ENCODE results near the gene LARP4B. TPM values are rescaled to one million over a fixed set of nuclear protein-coding genes. Genes with fewer than 3 reads are reported as not detected.

LARP4B gene
- total RNA-seq, 1 experiment from 2014 or later: 122 TPM

DNA sequence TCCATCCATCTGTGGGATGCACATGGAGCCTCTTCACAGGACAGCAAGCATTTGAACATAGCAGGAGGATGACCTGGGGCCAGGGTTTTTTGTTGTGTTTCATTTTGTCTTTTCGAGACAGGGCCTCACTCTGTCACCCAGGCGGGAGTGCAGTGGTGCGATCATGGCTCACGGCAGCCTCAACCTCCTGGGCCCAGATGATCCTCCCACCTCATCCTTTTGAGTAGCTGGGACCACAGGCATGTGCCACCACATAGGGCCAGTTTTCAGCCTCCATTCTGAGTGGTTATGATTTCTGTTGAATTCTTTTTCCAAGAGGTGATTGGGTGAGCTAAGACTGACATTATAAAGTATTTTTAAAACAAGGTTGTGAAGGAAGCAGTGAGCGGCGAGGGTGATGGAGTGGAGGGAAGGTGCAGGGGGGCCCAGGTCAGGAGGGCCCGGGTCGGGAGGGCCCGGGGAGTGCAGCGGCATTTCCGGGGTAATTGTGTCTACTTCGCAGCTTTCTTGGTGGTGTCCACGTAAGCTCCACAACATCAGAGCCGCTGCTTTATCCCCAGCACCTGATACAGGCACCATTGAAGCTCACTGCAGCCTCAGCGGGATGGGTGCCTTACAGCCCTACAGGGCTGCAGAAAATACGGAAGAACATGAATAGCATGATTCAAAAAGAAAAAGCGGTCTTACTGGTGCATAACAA is 12.0 kb upstream of the LARP4B start:
- intact Hi-C loops (cut with micrococcal nuclease): no loop called here
- H3K36me3 ChIP-seq (ENCODE audit: control insufficient read depth in 1 of 2, insufficient read depth in 2 of 2, low read length in 2 of 2): no peaks in the 10 kb centered on the region
- H3K9me2 ChIP-seq (ENCODE audit: insufficient read depth): no peaks in the 10 kb centered on the region
- RAD21 ChIA-PET (ENCODE audit: low non-redundant PET in 1 of 2, low total read pairs in 2 of 2, uncharacterized antibody in 2 of 2, unreplicated experiment in 2 of 2): no interaction called here
- no peak overlapping the region for H3K27ac ChIP-seq (ENCODE audit: low read depth, low read length)
- no TSS peak for BruUV-seq (replicated peaks)
- H2AFZ ChIP-seq (ENCODE audit: low read depth, low read length, poor library complexity, severe bottlenecking): no peak overlapping the region
- no peaks in the 10 kb centered on the region for H4K20me1 ChIP-seq (ENCODE audit: insufficient read depth)
- no peaks in the 10 kb centered on the region for H3K27me3 ChIP-seq (ENCODE audit: insufficient read depth, low read length)
- CTCF ChIA-PET: no interaction called here
- ATAC-seq (no peak), DNase-seq (ENCODE audit: low read depth, low spot score) (no peak)
- H3K4me1 ChIP-seq (ENCODE audit: control insufficient read depth in 1 of 2, insufficient read depth in 2 of 2, low read length in 2 of 2): no peaks in the 10 kb centered on the region
- no peaks in the 10 kb centered on the region for H3K79me2 ChIP-seq (ENCODE audit: insufficient read depth, low read length)
- no peak overlapping the region for H3K9ac ChIP-seq (ENCODE audit: low read length)
- POLR2A ChIA-PET: no interaction called here
- H3K9me3 ChIP-seq (ENCODE audit: control insufficient read depth in 1 of 2, insufficient read depth in 1 of 2, low read depth in 1 of 2, low read length in 2 of 2): no peaks in the 10 kb centered on the region
- TF ChIP-seq ELF1 (IDR thresholded peaks at IDR 0.05; ENCODE audit: borderline replicate concordance, low read depth): no peak
- TF ChIP-seq SRF (IDR thresholded peaks at IDR 0.05; ENCODE audit: low read depth): no peak
- no peak for TF ChIP-seq CEBPB (IDR thresholded peaks at IDR 0.05; ENCODE audit: low read depth)
- TF ChIP-seq, protein P1, sequence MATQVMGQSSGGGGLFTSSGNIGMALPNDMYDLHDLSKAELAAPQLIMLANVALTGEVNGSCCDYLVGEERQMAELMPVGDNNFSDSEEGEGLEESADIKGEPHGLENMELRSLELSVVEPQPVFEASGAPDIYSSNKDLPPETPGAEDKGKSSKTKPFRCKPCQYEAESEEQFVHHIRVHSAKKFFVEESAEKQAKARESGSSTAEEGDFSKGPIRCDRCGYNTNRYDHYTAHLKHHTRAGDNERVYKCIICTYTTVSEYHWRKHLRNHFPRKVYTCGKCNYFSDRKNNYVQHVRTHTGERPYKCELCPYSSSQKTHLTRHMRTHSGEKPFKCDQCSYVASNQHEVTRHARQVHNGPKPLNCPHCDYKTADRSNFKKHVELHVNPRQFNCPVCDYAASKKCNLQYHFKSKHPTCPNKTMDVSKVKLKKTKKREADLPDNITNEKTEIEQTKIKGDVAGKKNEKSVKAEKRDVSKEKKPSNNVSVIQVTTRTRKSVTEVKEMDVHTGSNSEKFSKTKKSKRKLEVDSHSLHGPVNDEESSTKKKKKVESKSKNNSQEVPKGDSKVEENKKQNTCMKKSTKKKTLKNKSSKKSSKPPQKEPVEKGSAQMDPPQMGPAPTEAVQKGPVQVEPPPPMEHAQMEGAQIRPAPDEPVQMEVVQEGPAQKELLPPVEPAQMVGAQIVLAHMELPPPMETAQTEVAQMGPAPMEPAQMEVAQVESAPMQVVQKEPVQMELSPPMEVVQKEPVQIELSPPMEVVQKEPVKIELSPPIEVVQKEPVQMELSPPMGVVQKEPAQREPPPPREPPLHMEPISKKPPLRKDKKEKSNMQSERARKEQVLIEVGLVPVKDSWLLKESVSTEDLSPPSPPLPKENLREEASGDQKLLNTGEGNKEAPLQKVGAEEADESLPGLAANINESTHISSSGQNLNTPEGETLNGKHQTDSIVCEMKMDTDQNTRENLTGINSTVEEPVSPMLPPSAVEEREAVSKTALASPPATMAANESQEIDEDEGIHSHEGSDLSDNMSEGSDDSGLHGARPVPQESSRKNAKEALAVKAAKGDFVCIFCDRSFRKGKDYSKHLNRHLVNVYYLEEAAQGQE (IDR thresholded peaks at IDR 0.05; ENCODE audit: low read depth): no peak
- TF ChIP-seq, protein P2, sequence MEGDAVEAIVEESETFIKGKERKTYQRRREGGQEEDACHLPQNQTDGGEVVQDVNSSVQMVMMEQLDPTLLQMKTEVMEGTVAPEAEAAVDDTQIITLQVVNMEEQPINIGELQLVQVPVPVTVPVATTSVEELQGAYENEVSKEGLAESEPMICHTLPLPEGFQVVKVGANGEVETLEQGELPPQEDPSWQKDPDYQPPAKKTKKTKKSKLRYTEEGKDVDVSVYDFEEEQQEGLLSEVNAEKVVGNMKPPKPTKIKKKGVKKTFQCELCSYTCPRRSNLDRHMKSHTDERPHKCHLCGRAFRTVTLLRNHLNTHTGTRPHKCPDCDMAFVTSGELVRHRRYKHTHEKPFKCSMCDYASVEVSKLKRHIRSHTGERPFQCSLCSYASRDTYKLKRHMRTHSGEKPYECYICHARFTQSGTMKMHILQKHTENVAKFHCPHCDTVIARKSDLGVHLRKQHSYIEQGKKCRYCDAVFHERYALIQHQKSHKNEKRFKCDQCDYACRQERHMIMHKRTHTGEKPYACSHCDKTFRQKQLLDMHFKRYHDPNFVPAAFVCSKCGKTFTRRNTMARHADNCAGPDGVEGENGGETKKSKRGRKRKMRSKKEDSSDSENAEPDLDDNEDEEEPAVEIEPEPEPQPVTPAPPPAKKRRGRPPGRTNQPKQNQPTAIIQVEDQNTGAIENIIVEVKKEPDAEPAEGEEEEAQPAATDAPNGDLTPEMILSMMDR (IDR thresholded peaks at IDR 0.05 in 2 of 3, conservative IDR thresholded peaks at IDR 0.05 in 1 of 3; ENCODE audit: borderline replicate concordance in 1 of 3, insufficient read depth in 1 of 3, low read depth in 2 of 3, low read length in 2 of 3): no peak
- TF ChIP-seq CBX3 (IDR thresholded peaks at IDR 0.05; ENCODE audit: low read depth): no peak
- TF ChIP-seq, protein P3, sequence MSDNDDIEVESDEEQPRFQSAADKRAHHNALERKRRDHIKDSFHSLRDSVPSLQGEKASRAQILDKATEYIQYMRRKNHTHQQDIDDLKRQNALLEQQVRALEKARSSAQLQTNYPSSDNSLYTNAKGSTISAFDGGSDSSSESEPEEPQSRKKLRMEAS (IDR thresholded peaks at IDR 0.05): no peak
- TF ChIP-seq FOSL1 (IDR thresholded peaks at IDR 0.05; ENCODE audit: low read depth): no peak
- H3K4me2 ChIP-seq (ENCODE audit: low read length): no peak overlapping the region
- no peak overlapping the region for H3K4me3 ChIP-seq (replicated peaks in 1 of 2; ENCODE audit: low read depth in 1 of 2, low read length in 2 of 2)

Measured in HCT116 (cell line).